Thoracic aorta (tissue), 2 donors: Measurements from ENCODE around the gene SLC25A29. TPM values are rescaled to one million over a fixed set of nuclear protein-coding genes. Genes with fewer than 3 reads are reported as not detected.

Experiments
- ATAC-seq: fragments of 150-250 bp; one replicate; pipeline ENCODE4 v1.8.0; 2017; ENCODE audit warnings: low read depth; ENCODE audit not compliant: insufficient number of reproducible peaks, low FRiP score
- DNase-seq: peaks from one replicate; pipeline ENCODE4 v3.0.0-alpha.2; 2020; ENCODE audit warnings: low spot score
- H3K27ac ChIP-seq, 2 donors: fragments of 200-600 bp; sonication (generic); 1 replicate in 1 of 2; 2 replicates in 1 of 2; pipeline ENCODE4 v1.5.1; 2016; ENCODE audit warnings: mild to moderate bottlenecking in 2 of 2, moderate library complexity in 2 of 2
- H3K27me3 ChIP-seq: fragments of 200-600 bp; sonication (generic); replicated peaks from 2 replicates; pipeline ENCODE4 v1.6.0; 2016; ENCODE audit warnings: mild to moderate bottlenecking; ENCODE audit not compliant: insufficient read depth
- H3K36me3 ChIP-seq: fragments of 200-600 bp; sonication (generic); one replicate; pipeline ENCODE4 v1.5.1; 2016
- H3K4me1 ChIP-seq, 2 donors: fragments of 200-600 bp; sonication (generic); 1 replicate in 1 of 2; 2 replicates in 1 of 2; pipeline versions ENCODE4 v1.5.1 to v1.6.0; 2016; ENCODE audit warnings: low read depth in 2 of 2, mild to moderate bottlenecking in 1 of 2; ENCODE audit not compliant: control insufficient read depth in 1 of 2
- H3K4me3 ChIP-seq: fragments of 200-600 bp; sonication (generic); 2 replicates; pipeline ENCODE4 v1.5.1; 2016; ENCODE audit warnings: mild to moderate bottlenecking
- H3K9me3 ChIP-seq: fragments of 200-600 bp; sonication (generic); 2 replicates; pipeline ENCODE4 v1.5.1; 2016
- CTCF ChIP-seq: fragments of 200-600 bp; sonication (generic); IDR thresholded peaks from one replicate; pipeline ENCODE4 v1.5.1; 2019; ENCODE audit warnings: antibody characterized with exemption
- total RNA-seq, 2 donors: library from RNA; depleted of rRNA; stranded (reverse); fragments of >200 nt; gene quantifications; one replicate each; pipeline versions ENCODE4 v1.1.0 to v1.2.3, GENCODE V29; 2016

SLC25A29 gene
- total RNA-seq, 2 donors from 2014 or later: 54.2 to 80.6 TPM

GRCh38 chr14:100252684-100253083, 53.6 kb downstream of the SLC25A29 start:
- Histone ChIP-seq H3K36me3 (no peaks in the 10 kb centered on the region), H3K27me3 (no peaks in the 10 kb centered on the region), H3K4me3 (no peak overlapping the region), H3K9me3 (no peaks in the 10 kb centered on the region), H3K4me1 (peaks cover 16 to 67% of the 10 kb centered on the region in 2 donors), H3K27ac (no peak overlapping the region)
- no peak for ATAC-seq
- no peak for DNase-seq
- no peak for TF ChIP-seq CTCF

- DNase-seq: no peak
- Histone ChIP-seq H3K4me3 (no peak overlapping the region), H3K4me1 (peaks cover 29 to 67% of the 10 kb centered on the region in 2 donors), H3K9me3 (no peaks in the 10 kb centered on the region), H3K27me3 (no peaks in the 10 kb centered on the region), H3K36me3 (no peaks in the 10 kb centered on the region), H3K27ac (no peak overlapping the region)
- no peak for TF ChIP-seq CTCF
- ATAC-seq: no peak
These were observed 55.3 kb downstream of the SLC25A29 start for GRCh38 chr14:100250732-100251465.

- H3K4me1 ChIP-seq: peaks cover 46 to 70% of the 10 kb centered on the region in 2 donors
- DNase-seq: no peak
- peak; percentile 42 for TF ChIP-seq CTCF
- no peaks in the 10 kb centered on the region for H3K27me3 ChIP-seq
- no peaks in the 10 kb centered on the region for H3K36me3 ChIP-seq
- ATAC-seq: no peak
- H3K27ac ChIP-seq: no peak overlapping the region
- H3K9me3 ChIP-seq: no peaks in the 10 kb centered on the region
- no peak overlapping the region for H3K4me3 ChIP-seq
These were observed 59.3 kb downstream of the SLC25A29 start for GRCh38 chr14:100246809-100247428.

- DNase-seq: no peak
- TF ChIP-seq CTCF: no peak
- no peak overlapping the region for H3K27ac ChIP-seq
These were observed 63.2 kb downstream of the SLC25A29 start for GRCh38 chr14:100243020-100243419.

GRCh38 chr14:100241279-100241678, 65.0 kb downstream of the SLC25A29 start:
- H3K4me1 ChIP-seq: peaks cover 48 to 59% of the 10 kb centered on the region in 2 donors
- H3K27me3 ChIP-seq: no peaks in the 10 kb centered on the region
- no peaks in the 10 kb centered on the region for H3K9me3 ChIP-seq
- ATAC-seq (no peak), DNase-seq (no peak)
- peak overlapping the region; percentile 86 to 87 for H3K27ac ChIP-seq
- no peak for TF ChIP-seq CTCF
- H3K4me3 ChIP-seq: peak overlapping the region; percentile 84
- H3K36me3 ChIP-seq: no peaks in the 10 kb centered on the region

More at GRCh38 chr14:100243020-100243419, 63.2 kb downstream of the SLC25A29 start:
- H3K4me1 ChIP-seq: peaks cover 47 to 58% of the 10 kb centered on the region in 2 donors
- no peak overlapping the region for H3K4me3 ChIP-seq
- H3K36me3 ChIP-seq: no peaks in the 10 kb centered on the region
- no peaks in the 10 kb centered on the region for H3K9me3 ChIP-seq
- H3K27me3 ChIP-seq: no peaks in the 10 kb centered on the region
- ATAC-seq: no peak

Other genes starting within 250 kb of the SLC25A29 start
- 100 to 1,000 TPM in 1 of 2 donors, 10 to 100 TPM in 1; 53.1 to 102 TPM for gene EVL, start 241.0 kb downstream of the SLC25A29 start, total RNA-seq
- under 1 TPM in 1 of 2 donors, not detected in 1; 0.28 TPM for gene DEGS2, start 146.8 kb downstream of the SLC25A29 start, total RNA-seq
- 10 to 100 TPM; 42.8 to 52.3 TPM for gene YY1, start 67.3 kb downstream of the SLC25A29 start, total RNA-seq
- not detected for gene SLC25A47, start 16.9 kb upstream of the SLC25A29 start, total RNA-seq
- gene WDR25, start 70.0 kb upstream of the SLC25A29 start, total RNA-seq: 10 to 100 TPM in 1 of 2 donors, 1 to 10 TPM in 1; 6.6 to 12.5 TPM